GM12875 (cell line): ENCODE data around the gene RAB3A.
"Not testable (repeated sequence)": the region's sequence is repeated elsewhere in the genome, so short reads cannot be mapped to it uniquely, and the experiment has no call there.

Experiments used
- H3K4me3 ChIP-seq: one replicate; pipeline ENCODE4 v1.5.1; 2011; ENCODE audit warnings: low read depth, low read length, control low read depth
- CTCF ChIP-seq: IDR thresholded peaks from 2 replicates; pipeline ENCODE4 v1.5.1; 2011; ENCODE audit warnings: low read depth, mild to moderate bottlenecking, control low read depth, inconsistent platforms, low read length, moderate library complexity, borderline replicate concordance; ENCODE audit not compliant: insufficient read depth

RAB3A gene

GRCh38 chr19:18161636-18162002 is 42.2 kb downstream of the RAB3A start:
- no peak for TF ChIP-seq CTCF
- no peak overlapping the region for H3K4me3 ChIP-seq

- H3K4me3 ChIP-seq, result peak overlapping the region; percentile 52
- peak; percentile 76 for TF ChIP-seq CTCF
These were observed 42.7 kb downstream of the RAB3A start for GRCh38 chr19:18160971-18161635.

GRCh38 chr19:18160493-18160970 is 43.3 kb downstream of the RAB3A start:
- no peak for TF ChIP-seq CTCF
- peak overlapping the region; percentile 52 for H3K4me3 ChIP-seq

GRCh38 chr19:18159810-18160209 is 44.0 kb downstream of the RAB3A start:
- no peak overlapping the region for H3K4me3 ChIP-seq
- TF ChIP-seq CTCF, result no peak

- not testable (repeated sequence) for H3K4me3 ChIP-seq
These were observed 44.7 kb downstream of the RAB3A start for GRCh38 chr19:18159059-18159616.

GRCh38 chr19:18158467-18158866 is 45.4 kb downstream of the RAB3A start:
- H3K4me3 ChIP-seq, result no peak overlapping the region
- no peak for TF ChIP-seq CTCF

GRCh38 chr19:18157465-18158063 is 46.3 kb downstream of the RAB3A start:
- no peak overlapping the region for H3K4me3 ChIP-seq

More at GRCh38 chr19:18157465-18158063, 46.3 kb downstream of the RAB3A start:
- no peak for TF ChIP-seq CTCF
